Measurements from ENCODE around the gene UBR2.

The UBR2 gene

DNA sequence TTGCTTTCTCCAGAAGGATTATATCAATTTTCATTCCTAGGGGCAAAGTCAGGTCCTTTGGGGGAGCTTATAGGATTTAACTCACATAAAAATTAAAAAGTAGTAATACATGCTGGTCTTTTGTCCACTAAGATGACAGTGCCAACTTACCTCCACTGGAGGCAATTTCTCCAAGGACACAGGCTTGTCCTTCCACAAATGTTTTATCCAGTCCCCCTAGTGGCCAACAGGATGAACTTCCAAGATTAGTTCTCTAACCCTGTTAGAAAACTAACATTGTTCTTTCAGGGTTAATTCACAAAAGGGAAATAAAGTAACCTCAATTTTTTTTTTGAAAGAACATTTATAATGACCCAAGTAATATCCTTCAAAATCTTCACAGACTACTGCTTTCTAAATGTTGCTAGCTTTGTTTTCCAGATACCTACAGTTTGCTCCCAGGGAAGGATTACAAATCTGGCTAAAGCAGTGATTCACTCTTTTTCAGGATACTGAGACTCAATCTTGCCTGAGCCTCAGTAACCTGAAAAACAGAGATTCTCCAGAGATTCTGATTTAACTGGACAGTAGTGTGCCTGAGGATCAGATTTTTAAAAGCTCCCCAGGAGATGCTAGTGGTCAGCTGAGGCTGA lies 31.7 kb upstream of the UBR2 start:
- no peaks in the 10 kb centered on the region for H3K36me3 ChIP-seq (ENCODE audit: control insufficient read depth, insufficient read depth, low read length)
- no peaks in the 10 kb centered on the region for H3K27me3 ChIP-seq (ENCODE audit: control insufficient read depth, insufficient read depth, low read length)

DNA sequence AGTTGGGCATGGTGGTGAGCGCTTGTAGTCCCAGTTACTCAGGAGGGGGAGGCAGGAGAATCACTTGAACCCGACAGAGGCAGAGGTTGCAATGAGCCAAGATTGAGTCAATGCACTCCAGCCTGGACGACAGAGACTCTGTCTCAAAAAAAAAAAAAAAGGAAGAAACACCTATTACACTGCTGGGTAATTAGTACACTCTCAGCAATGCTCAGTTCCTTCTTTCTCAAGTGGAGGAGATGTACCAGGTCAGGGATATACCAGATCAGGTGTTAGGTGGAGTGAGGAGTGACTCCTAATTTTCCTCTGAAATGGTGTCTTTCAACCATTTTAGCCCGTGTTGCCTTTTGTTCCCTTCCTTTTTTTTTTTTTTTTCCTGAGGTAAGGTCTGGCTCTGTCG lies 30.0 kb upstream of the UBR2 start:
- Histone ChIP-seq H3K36me3 (ENCODE audit: control insufficient read depth, insufficient read depth, low read length) (no peaks in the 10 kb centered on the region), H3K27me3 (ENCODE audit: control insufficient read depth, insufficient read depth, low read length) (no peaks in the 10 kb centered on the region), H3K9ac (ENCODE audit: low read length) (no peak overlapping the region), H3K4me1 (ENCODE audit: control insufficient read depth, insufficient read depth, low read length) (no peaks in the 10 kb centered on the region), H3K4me3 (ENCODE audit: low read length) (no peak overlapping the region), H3K9me3 (ENCODE audit: control insufficient read depth, low read length) (no peaks in the 10 kb centered on the region)

More for the DNA sequence above, 31.7 kb upstream of the UBR2 start:
- H3K4me1 ChIP-seq (ENCODE audit: control insufficient read depth, insufficient read depth, low read length): no peaks in the 10 kb centered on the region
- no peak overlapping the region for H3K9ac ChIP-seq (ENCODE audit: low read length)
- no peaks in the 10 kb centered on the region for H3K9me3 ChIP-seq (ENCODE audit: control insufficient read depth, low read length)
- no peak overlapping the region for H3K4me3 ChIP-seq (ENCODE audit: low read length)

DNA sequence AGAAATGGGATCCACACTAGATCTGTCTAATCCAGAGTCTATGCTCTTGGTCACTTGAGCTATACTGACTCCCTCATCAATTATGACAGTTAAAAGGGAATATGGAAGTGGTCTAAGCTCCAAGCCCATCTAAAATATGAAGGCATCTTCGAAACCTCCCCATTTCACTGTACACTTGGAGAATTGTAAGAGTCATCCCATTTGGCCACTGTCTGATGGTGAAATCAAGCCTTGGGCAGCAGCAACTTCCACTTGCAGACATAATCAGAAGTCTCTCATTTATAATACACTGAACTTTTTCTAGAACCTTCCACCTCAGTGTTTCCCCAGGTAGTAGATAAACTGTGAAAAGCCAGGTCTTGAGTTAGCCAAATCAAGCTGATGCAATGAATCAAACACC lies 26.3 kb upstream of the UBR2 start:
- no peaks in the 10 kb centered on the region for H3K36me3 ChIP-seq (ENCODE audit: control insufficient read depth, insufficient read depth, low read length)
- H3K27me3 ChIP-seq (ENCODE audit: control insufficient read depth, insufficient read depth, low read length): no peaks in the 10 kb centered on the region
- H3K4me3 ChIP-seq (ENCODE audit: low read length): no peak overlapping the region
- H3K4me1 ChIP-seq (ENCODE audit: control insufficient read depth, insufficient read depth, low read length): no peaks in the 10 kb centered on the region
- no peak overlapping the region for H3K9ac ChIP-seq (ENCODE audit: low read length)
- H3K9me3 ChIP-seq (ENCODE audit: control insufficient read depth, low read length): no peaks in the 10 kb centered on the region

DNA sequence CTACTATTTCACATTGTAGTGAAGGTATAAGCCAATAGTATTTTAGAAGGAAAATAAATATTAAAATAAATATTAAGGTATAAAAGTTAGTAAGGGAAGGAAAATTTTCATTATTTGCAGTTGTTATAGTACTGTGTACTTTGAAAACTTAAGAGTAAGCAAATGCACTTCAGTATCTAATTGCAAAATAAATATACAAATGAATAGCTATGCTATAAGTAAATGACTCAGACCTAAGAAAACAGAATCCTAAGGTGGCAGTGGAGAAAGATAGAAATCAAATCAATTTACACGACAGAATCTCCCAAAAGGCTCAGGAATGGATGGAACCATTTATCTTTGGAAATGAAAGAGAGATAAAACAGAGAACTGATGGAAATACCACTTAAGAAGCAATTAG lies 24.7 kb upstream of the UBR2 start:
- H3K36me3 ChIP-seq (ENCODE audit: control insufficient read depth, insufficient read depth, low read length): no peaks in the 10 kb centered on the region
- no peak overlapping the region for H3K4me3 ChIP-seq (ENCODE audit: low read length)
- H3K4me1 ChIP-seq (ENCODE audit: control insufficient read depth, insufficient read depth, low read length): no peaks in the 10 kb centered on the region
- no peaks in the 10 kb centered on the region for H3K27me3 ChIP-seq (ENCODE audit: control insufficient read depth, insufficient read depth, low read length)
- H3K9ac ChIP-seq (ENCODE audit: low read length): no peak overlapping the region
- no peaks in the 10 kb centered on the region for H3K9me3 ChIP-seq (ENCODE audit: control insufficient read depth, low read length)

DNA sequence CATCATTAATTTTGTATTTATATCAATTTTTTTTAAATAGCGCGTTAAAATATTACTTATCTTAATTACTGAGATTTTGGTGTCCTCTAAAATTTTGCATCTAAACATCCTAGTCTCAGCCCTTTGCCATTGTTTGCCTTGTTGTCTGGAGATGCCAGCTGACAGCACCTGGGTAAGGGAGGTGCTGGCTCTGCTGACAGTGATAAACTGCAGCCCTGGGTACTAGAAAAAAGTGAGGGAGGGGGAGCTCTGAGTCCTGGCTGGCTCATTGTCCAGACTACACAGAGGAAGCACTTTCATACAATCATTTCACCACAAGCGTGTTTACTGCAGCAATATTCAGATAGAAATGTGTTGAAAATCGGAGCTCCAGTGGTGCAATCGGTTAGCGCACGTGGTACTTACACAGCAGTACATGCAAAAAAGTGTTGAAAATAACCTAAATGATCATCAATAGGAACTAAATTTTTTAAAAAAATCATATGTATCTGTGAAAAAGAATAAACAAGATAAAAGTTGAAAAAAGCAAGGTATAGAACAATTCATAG lies 18.5 kb upstream of the UBR2 start:
- Histone ChIP-seq H3K9ac (ENCODE audit: low read length) (no peak overlapping the region), H3K9me3 (ENCODE audit: control insufficient read depth, low read length) (no peaks in the 10 kb centered on the region), H3K4me1 (ENCODE audit: control insufficient read depth, insufficient read depth, low read length) (peaks cover 13% of the 10 kb centered on the region), H3K4me3 (ENCODE audit: low read length) (no peak overlapping the region), H3K27me3 (ENCODE audit: control insufficient read depth, insufficient read depth, low read length) (no peaks in the 10 kb centered on the region), H3K36me3 (ENCODE audit: control insufficient read depth, insufficient read depth, low read length) (no peaks in the 10 kb centered on the region)

DNA sequence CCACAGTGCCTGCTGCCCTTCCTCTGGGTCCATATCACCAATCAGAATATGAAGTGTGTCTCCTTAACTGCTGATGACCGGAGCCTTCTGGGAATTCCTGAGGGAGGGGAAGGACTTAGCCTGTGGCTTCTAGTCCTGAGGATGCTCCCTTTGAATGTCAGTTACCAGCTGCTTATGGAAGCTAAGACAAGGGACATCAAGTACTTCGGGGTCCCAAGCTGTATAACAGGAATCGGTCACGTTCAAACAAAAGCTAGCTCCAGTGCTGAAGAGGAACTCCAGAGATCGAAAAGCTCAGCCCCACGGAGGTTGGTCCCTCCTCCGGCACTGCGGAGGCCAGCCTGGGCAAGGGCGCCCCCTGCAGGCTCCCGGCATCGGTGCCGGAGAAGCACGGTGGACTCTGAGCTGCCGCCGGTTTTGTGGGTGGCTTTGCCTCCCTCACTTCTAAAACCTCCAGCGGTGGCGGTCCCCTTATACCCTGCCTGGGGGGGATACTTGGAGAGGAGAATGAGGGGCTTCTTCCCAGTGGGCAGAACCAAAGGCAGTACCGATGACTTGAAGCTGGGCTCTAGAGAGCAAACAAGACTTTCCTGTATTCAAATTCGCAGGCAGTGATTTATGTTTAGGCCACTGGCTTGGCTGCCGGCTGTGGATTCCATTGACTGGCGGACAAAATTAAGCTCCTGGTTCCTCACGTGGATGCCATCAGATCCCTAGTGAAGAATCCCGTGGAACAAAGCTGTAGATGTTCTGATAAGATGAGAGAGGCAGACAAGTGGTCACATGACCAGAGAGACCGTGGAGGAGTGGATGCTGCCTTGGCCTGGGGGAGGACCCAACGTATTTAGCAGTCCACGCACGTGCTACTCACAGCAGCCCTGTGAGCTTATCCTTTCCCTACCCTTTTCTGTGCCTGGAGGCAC lies 16.2 kb upstream of the UBR2 start:
- no peaks in the 10 kb centered on the region for H3K36me3 ChIP-seq (ENCODE audit: control insufficient read depth, insufficient read depth, low read length)
- H3K9me3 ChIP-seq (ENCODE audit: control insufficient read depth, low read length): no peaks in the 10 kb centered on the region
- peak overlapping the region; percentile 66 for H3K4me3 ChIP-seq (ENCODE audit: low read length)
- no peaks in the 10 kb centered on the region for H3K27me3 ChIP-seq (ENCODE audit: control insufficient read depth, insufficient read depth, low read length)
- peak overlapping the region; percentile 58 for H3K9ac ChIP-seq (ENCODE audit: low read length)
- peaks cover 13% of the 10 kb centered on the region for H3K4me1 ChIP-seq (ENCODE audit: control insufficient read depth, insufficient read depth, low read length)

DNA sequence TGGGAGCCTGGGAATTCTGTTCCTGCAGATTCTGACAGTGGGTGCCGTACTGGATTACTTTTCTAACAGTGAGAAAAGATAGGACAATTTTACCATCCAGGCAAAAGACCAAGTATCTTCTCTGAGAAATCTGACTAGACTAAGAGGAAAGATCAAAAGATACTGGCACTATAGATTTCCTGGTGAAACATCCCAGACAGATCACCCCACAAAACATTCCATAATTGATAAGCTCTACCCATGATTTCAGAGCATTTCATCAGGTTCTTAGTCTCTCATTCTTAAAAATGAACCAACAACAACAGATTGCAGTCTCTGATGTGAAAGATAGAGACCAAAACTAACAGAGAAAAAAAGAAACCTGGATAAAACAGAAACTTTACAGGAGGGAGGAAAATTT lies 13.6 kb upstream of the UBR2 start:
- Histone ChIP-seq H3K27me3 (ENCODE audit: control insufficient read depth, insufficient read depth, low read length) (no peaks in the 10 kb centered on the region), H3K9ac (ENCODE audit: low read length) (no peak overlapping the region), H3K4me3 (ENCODE audit: low read length) (no peak overlapping the region), H3K9me3 (ENCODE audit: control insufficient read depth, low read length) (no peaks in the 10 kb centered on the region), H3K36me3 (ENCODE audit: control insufficient read depth, insufficient read depth, low read length) (no peaks in the 10 kb centered on the region), H3K4me1 (ENCODE audit: control insufficient read depth, insufficient read depth, low read length) (peaks cover 16% of the 10 kb centered on the region)

DNA sequence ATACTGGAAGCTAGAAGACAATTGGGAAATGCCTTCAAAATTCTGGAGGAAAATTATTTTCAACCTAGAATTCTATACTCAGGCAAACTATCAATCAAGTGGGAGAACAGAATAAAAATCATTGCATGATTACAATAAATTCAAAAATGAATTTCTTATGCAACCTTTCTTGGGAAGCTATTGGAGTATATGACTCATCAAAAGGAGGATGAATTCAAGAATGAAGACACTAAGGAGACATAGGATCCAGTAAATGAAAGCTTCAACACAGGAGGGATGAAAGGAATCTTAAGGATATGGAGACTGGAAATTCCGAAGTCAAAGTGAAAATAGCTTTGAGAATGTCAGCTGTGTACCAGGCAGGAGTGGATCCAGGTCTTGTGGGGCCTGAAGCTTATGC lies 12.6 kb upstream of the UBR2 start:
- Histone ChIP-seq H3K9ac (ENCODE audit: low read length) (no peak overlapping the region), H3K4me3 (ENCODE audit: low read length) (no peak overlapping the region), H3K36me3 (ENCODE audit: control insufficient read depth, insufficient read depth, low read length) (no peaks in the 10 kb centered on the region), H3K4me1 (ENCODE audit: control insufficient read depth, insufficient read depth, low read length) (peaks cover 26% of the 10 kb centered on the region), H3K27me3 (ENCODE audit: control insufficient read depth, insufficient read depth, low read length) (no peaks in the 10 kb centered on the region), H3K9me3 (ENCODE audit: control insufficient read depth, low read length) (no peaks in the 10 kb centered on the region)

DNA sequence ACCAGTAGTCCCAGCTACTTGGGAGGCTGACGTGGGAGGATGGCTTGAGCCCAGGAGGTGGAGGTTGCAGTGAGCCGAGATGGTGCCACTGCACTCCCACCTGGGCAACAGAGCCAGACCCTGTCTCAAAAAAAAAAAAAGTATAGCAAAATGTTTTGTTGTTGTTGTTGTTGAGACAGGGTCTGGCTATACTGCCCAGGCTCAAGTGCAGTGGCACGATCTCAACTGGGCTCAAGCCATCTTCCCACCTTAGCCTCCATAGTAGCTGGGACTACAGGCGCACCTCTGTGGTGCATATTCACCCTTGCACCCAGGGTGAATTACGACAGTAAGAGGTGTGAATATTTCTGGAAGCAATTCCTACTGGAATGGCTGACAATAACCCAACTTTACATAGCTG lies 11.4 kb upstream of the UBR2 start:
- H3K4me3 ChIP-seq (ENCODE audit: low read length): no peak overlapping the region
- no peaks in the 10 kb centered on the region for H3K36me3 ChIP-seq (ENCODE audit: control insufficient read depth, insufficient read depth, low read length)
- H3K4me1 ChIP-seq (ENCODE audit: control insufficient read depth, insufficient read depth, low read length): peaks cover 23% of the 10 kb centered on the region
- no peaks in the 10 kb centered on the region for H3K27me3 ChIP-seq (ENCODE audit: control insufficient read depth, insufficient read depth, low read length)
- no peak overlapping the region for H3K9ac ChIP-seq (ENCODE audit: low read length)
- H3K9me3 ChIP-seq (ENCODE audit: control insufficient read depth, low read length): no peaks in the 10 kb centered on the region

DNA sequence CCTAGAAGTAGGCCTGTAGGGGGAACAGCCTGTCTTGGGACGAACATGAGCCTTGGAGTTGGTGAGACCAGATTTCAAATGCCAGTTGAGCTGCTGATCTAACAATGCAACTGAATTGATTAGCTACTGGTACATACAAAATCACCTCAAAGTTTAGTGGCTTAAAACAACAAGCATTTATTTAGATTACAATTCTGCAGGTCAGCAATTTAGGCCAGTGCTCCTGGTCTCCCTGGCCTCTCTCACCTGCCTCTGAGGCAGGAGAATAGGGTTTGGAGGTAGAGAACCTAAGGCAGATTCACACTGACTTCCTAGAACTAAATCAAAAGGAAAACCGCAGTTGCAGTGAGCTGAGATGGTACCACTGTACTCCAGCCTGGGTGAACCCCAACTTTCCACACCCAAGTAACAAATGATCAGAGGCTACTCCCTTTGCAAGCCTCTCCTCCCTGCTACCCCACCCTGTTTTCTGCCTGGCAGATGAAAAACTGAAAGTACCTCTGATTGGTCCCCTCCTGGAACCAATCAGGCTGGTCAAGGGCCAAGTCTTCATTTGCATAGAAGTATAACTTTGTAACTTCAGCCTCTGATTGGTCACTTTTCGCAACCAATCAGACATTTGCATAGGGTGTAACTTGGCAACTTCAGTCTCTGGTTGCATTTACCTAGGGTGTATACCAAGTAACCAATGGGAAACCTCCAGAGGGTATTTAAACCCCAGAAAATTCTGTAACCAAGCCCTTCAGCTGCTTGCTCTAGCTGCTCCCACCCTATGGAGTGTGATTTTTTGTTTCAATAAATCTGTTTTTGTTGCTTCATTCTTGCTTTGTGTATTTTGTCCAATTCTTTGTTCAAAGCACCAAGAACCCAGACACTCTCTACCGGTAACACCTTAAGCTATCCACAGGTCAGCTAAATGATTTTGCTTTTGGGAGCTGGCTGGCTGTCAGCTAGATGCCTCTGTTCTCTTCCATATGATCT lies 8.1 kb upstream of the UBR2 start:
- Histone ChIP-seq H3K4me1 (ENCODE audit: control insufficient read depth, insufficient read depth, low read length) (peaks cover 15% of the 10 kb centered on the region), H3K9ac (ENCODE audit: low read length) (no peak overlapping the region), H3K27me3 (ENCODE audit: control insufficient read depth, insufficient read depth, low read length) (no peaks in the 10 kb centered on the region), H3K9me3 (ENCODE audit: control insufficient read depth, low read length) (no peaks in the 10 kb centered on the region), H3K4me3 (ENCODE audit: low read length) (no peak overlapping the region), H3K36me3 (ENCODE audit: control insufficient read depth, insufficient read depth, low read length) (no peaks in the 10 kb centered on the region)

DNA sequence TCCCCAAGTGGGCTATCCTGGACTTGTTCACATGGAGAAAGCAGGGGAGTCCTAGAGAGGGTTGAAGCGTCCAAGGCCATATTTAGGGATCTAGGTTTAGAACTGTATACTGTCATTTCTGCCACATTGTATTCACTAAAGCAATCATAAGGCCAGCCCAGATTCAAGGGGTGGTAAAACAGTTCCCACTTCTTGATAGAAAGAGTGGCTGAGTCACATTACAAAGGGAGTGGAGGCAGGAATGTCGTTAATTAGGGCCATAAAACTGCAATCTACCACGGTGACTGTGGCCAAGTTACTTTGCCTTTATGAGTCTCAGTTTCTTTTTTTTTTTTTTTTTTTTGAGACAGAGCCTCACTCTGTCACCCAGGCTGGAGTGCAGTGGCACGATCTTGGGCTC lies 7.4 kb upstream of the UBR2 start:
- no peak overlapping the region for H3K9ac ChIP-seq (ENCODE audit: low read length)
- H3K4me3 ChIP-seq (ENCODE audit: low read length): no peak overlapping the region
- H3K4me1 ChIP-seq (ENCODE audit: control insufficient read depth, insufficient read depth, low read length): peaks cover 15% of the 10 kb centered on the region
- no peaks in the 10 kb centered on the region for H3K9me3 ChIP-seq (ENCODE audit: control insufficient read depth, low read length)
- H3K36me3 ChIP-seq (ENCODE audit: control insufficient read depth, insufficient read depth, low read length): no peaks in the 10 kb centered on the region
- no peaks in the 10 kb centered on the region for H3K27me3 ChIP-seq (ENCODE audit: control insufficient read depth, insufficient read depth, low read length)
